ENCODE measurements around the gene KDM1B. TPM values are rescaled to one million over a fixed set of nuclear protein-coding genes. Genes with fewer than 3 reads are reported as not detected.

The KDM1B gene
- total and polyA plus RNA-seq, 9 of the 15 experiments (the other 6 are each of a cell fraction or from before 2014, with no cell fraction given): 1.4 to 58.9 (median 36.3) TPM

DNA sequence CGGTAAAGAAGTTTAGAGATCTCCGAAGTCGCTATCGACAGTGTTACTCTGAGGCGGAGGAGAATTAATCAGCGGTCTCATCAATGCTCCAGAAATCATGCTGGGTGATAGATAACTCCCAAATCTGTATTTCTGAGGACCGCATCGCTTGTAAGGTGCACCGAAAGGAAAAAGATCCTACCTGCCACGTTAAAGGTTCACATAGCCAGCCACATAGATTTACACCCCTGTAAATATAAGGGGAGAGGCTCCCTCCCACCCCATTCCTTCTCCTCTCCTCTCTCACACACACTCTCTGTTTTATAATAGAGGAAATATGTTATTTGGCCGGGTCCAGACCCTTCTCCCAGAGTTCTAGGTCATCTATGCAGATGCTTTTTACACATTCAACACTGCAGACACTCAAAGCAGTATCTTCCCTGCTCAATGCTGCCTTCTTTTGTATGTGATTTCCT lies 109.7 kb downstream of the KDM1B start (continued):
- 0 out of 6 replicates have a peak, but pooled peaks of 1 of the 3 experiments have one; percentile 14 for TF ChIP-seq ZBTB11 (CRISPR knock-in tag; IDR thresholded peaks at IDR 0.05)
- TF ChIP-seq RREB1 (CRISPR knock-in tag; IDR thresholded peaks at IDR 0.05): 0 out of 2 replicates have a peak, but pooled peaks have one; percentile 3
- no peak for TF ChIP-seq ZBTB33 (CRISPR knock-in tag; IDR thresholded peaks at IDR 0.05)
- 0 out of 2 replicates have a peak, but pooled peaks have one; percentile 60 for TF ChIP-seq POLR2A (conservative IDR thresholded peaks at IDR 0.05)
- TF ChIP-seq POLR2H (tag; IDR thresholded peaks at IDR 0.05; ENCODE audit: low read depth): peak; percentile 27; the same call in 1 of the 2 replicates
- peak; percentile 47; the same call in 1 of the 2 replicates for TF ChIP-seq PHF21A (IDR thresholded peaks at IDR 0.05; ENCODE audit: borderline replicate concordance, low read depth)
- no peak for TF ChIP-seq ZBTB7A (IDR thresholded peaks at IDR 0.05; ENCODE audit: borderline replicate concordance, control insufficient read depth, low read depth, low read length)
- TF ChIP-seq KLF16 (IDR thresholded peaks at IDR 0.05): no peak
- TF ChIP-seq HDAC1 (IDR thresholded peaks at IDR 0.05): no peak
- peak; percentile 31; the same call in 1 of the 2 replicates for TF ChIP-seq BCOR (IDR thresholded peaks at IDR 0.05)
- peak in 1 of 2 experiments; percentile 83; a peak in 2 of 4 replicates for TF ChIP-seq FOXK2 (conservative IDR thresholded peaks at IDR 0.05 in 1 of 2, IDR thresholded peaks at IDR 0.05 in 1 of 2; ENCODE audit: low read depth in 2 of 2)
- TF ChIP-seq DDX20 (tag; IDR thresholded peaks at IDR 0.05; ENCODE audit: low read depth): no peak
- peak; percentile 33; the same call in 1 of the 2 replicates for TF ChIP-seq TOE1 (IDR thresholded peaks at IDR 0.05; ENCODE audit: borderline replicate concordance)
- TF ChIP-seq TOE1 (CRISPR knock-in tag; IDR thresholded peaks at IDR 0.05; ENCODE audit: borderline replicate concordance, low read depth): no peak
- peak; percentile 49; the same call in 1 of the 2 replicates for TF ChIP-seq HDAC2 (IDR thresholded peaks at IDR 0.05)
- peak; percentile 67 for TF ChIP-seq SMARCA4 (IDR thresholded peaks at IDR 0.05)
- TF ChIP-seq KDM1A (IDR thresholded peaks at IDR 0.05): peak; percentile 6 to 8; a peak in 1 of 4 replicates

Data from K562 (cell line).